Measurements from ENCODE around the gene CHMP3. TPM values are rescaled to one million over a fixed set of nuclear protein-coding genes. Genes with fewer than 3 reads are reported as not detected.

The CHMP3 gene
- total RNA-seq, 1 donor from 2014 or later = 106 TPM

DNA sequence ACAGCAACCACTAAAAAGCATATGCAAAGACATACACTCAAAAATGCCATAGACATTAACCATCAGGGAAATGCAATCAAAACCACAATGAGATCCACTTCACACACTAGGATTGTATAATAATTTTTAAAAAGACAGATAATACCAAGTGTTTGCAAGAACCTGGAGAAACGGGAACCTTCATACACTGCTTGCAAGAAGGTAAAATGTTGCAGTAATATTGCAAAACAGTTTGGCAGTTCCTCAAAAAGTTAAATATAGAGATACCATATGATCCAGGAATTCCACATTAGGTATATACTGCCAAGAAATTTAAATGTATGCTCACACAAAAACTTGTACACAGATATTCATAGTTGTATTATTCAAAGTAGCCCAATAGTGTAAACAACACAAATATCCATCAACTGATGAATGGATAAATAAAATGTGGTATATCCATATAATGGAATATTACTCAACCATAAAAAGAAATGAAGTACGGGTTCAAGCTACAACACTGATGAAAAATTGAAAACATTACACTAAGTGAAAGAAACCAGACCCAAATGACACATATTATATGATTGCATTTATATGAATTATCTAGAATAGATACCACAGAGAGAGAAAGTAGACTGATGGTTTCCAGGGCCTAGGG, 14.7 kb upstream of the CHMP3 start:
- TF ChIP-seq, protein P1, sequence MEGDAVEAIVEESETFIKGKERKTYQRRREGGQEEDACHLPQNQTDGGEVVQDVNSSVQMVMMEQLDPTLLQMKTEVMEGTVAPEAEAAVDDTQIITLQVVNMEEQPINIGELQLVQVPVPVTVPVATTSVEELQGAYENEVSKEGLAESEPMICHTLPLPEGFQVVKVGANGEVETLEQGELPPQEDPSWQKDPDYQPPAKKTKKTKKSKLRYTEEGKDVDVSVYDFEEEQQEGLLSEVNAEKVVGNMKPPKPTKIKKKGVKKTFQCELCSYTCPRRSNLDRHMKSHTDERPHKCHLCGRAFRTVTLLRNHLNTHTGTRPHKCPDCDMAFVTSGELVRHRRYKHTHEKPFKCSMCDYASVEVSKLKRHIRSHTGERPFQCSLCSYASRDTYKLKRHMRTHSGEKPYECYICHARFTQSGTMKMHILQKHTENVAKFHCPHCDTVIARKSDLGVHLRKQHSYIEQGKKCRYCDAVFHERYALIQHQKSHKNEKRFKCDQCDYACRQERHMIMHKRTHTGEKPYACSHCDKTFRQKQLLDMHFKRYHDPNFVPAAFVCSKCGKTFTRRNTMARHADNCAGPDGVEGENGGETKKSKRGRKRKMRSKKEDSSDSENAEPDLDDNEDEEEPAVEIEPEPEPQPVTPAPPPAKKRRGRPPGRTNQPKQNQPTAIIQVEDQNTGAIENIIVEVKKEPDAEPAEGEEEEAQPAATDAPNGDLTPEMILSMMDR (IDR thresholded peaks at IDR 0.05; ENCODE audit: insufficient read depth, low read length, poor library complexity, severe bottlenecking) = no peak
- Histone ChIP-seq H3K27me3 (ENCODE audit: control insufficient read depth, insufficient read depth, low read length) (no peaks in the 10 kb centered on the region), H3K4me3 (ENCODE audit: low read depth, low read length) (no peak overlapping the region), H3K36me3 (ENCODE audit: control insufficient read depth, insufficient read depth, low read length) (no peaks in the 10 kb centered on the region)
- DNase-seq (ENCODE audit: low read depth) = no peak

DNA sequence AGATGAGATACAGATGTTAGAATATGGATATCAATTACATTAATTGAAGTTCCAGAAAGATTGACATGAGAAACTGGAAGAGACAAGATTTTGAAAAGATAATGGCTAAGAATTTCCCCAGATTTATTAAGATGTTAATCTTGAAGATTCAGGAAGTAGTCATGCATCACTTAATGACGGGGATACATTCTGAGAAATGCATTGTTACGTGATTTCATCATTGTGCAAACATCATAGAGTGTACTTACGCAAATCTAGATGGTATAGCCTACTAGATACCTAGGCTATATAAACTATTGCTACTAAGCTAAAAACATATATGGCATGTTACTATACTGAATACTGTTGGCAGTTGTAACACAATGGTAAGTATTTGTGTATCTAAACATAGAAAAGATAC, 6.8 kb upstream of the CHMP3 start:
- no peak for DNase-seq (ENCODE audit: low read depth)
- no peaks in the 10 kb centered on the region for H3K27me3 ChIP-seq (ENCODE audit: control insufficient read depth, insufficient read depth, low read length)

DNA sequence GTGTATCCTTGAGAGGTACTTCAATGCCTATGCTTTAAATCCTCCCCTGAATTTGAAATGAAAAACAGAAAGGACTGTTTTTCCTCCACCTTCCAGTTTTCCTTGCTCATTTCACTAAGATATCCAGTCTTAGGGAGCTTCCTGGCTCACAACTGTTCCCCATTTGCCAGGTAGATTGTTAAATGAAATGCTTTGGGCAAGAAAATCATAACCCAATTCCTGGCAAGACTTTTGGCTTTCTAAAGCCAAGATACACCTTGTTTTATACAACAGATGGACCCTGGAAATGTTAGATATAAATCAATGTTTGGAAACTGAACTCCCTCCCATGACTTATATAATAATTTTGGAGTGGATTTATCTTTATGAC, 3.6 kb upstream of the CHMP3 start:
- TF ChIP-seq, protein P1 (IDR thresholded peaks at IDR 0.05; ENCODE audit: insufficient read depth, low read length, poor library complexity, severe bottlenecking) = no peak
- Histone ChIP-seq H3K4me3 (ENCODE audit: low read depth, low read length) (no peak overlapping the region), H3K36me3 (ENCODE audit: control insufficient read depth, insufficient read depth, low read length) (no peaks in the 10 kb centered on the region), H3K27me3 (ENCODE audit: control insufficient read depth, insufficient read depth, low read length) (no peaks in the 10 kb centered on the region)
- DNase-seq (ENCODE audit: low read depth) = no peak

More for the DNA sequence above, 6.8 kb upstream of the CHMP3 start:
- Histone ChIP-seq H3K4me3 (ENCODE audit: low read depth, low read length) (no peak overlapping the region), H3K36me3 (ENCODE audit: control insufficient read depth, insufficient read depth, low read length) (no peaks in the 10 kb centered on the region)
- TF ChIP-seq, protein P1 (IDR thresholded peaks at IDR 0.05; ENCODE audit: insufficient read depth, low read length, poor library complexity, severe bottlenecking) = no peak

DNA sequence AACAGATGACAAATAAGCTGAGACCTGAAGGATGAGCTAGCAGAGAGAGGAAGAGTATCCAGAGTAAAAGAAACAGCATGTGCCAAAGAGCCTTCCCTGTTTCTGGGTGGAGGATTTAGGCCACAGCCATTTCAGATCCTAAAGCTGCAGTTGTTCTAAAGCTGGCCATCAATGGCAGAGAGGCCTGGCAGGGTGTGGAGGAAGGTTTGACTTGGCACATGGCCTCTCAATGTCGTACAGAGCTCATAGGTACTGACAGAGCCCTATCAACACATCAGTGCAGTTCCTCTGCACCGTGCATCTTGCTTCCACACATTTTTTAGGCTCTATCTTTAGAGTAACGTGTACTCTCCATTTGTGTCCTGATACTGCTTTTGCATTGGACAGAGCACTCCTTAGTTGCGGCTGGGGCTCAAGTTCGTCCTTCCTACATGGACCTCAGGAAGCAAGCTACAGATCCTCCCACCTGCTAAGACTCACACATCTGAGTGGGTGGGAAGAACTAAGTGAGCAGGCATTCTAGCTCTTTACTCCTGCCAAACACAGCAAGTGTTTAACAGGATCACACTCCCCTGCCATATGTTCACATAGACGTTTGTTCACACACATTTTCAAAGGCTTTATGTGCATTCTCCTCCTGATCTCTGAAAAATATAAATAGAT, 3.0 kb upstream of the CHMP3 start:
- no peak overlapping the region for H3K4me3 ChIP-seq (ENCODE audit: low read depth, low read length)
- no peaks in the 10 kb centered on the region for H3K27me3 ChIP-seq (ENCODE audit: control insufficient read depth, insufficient read depth, low read length)
- TF ChIP-seq, protein P1 (IDR thresholded peaks at IDR 0.05; ENCODE audit: insufficient read depth, low read length, poor library complexity, severe bottlenecking) = no peak
- no peaks in the 10 kb centered on the region for H3K36me3 ChIP-seq (ENCODE audit: control insufficient read depth, insufficient read depth, low read length)
- no peak for DNase-seq (ENCODE audit: low read depth)

DNA sequence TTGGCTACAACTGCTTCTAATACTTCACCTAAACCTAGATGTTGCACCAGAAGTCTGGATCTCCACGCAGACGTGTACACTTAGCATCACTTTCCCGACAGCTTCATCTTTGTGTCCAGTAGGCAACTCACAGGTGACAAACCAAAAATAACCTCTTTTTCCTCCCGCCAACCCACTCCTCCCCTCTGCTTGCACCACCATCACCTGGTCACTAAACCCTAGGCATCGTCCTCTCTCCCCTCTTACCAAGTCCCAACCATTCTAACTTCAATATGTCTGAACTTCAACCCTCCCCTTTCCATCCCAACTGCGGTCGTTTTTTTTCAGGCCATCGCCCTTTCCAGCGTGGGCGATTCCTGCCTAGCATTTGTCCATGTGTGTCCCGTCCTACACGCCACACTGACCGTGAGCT, 413 bp upstream of the CHMP3 start:
- TF ChIP-seq, protein P1 (IDR thresholded peaks at IDR 0.05; ENCODE audit: insufficient read depth, low read length, poor library complexity, severe bottlenecking) = no peak
- Histone ChIP-seq H3K36me3 (ENCODE audit: control insufficient read depth, insufficient read depth, low read length) (no peaks in the 10 kb centered on the region), H3K4me3 (ENCODE audit: low read depth, low read length) (no peak overlapping the region), H3K27me3 (ENCODE audit: control insufficient read depth, insufficient read depth, low read length) (no peaks in the 10 kb centered on the region)
- no peak for DNase-seq (ENCODE audit: low read depth)
